NCI-H510A treated with DMSO at 0.1 percent for 48 hours (cell line): ENCODE data around the gene OPA3.
"Not testable (repeated sequence)": the region's sequence is repeated elsewhere in the genome, so short reads cannot be mapped to it uniquely, and the experiment has no call there.

Source experiments
- DNase-seq: peaks from one replicate; lab custom pipeline; 2025; lab: John Stamatoyannopoulos, UW

OPA3 gene

GRCh38 chr19:45522010-45522941 lies 62.3 kb downstream of the OPA3 start:
- no peak for DNase-seq

DNA sequence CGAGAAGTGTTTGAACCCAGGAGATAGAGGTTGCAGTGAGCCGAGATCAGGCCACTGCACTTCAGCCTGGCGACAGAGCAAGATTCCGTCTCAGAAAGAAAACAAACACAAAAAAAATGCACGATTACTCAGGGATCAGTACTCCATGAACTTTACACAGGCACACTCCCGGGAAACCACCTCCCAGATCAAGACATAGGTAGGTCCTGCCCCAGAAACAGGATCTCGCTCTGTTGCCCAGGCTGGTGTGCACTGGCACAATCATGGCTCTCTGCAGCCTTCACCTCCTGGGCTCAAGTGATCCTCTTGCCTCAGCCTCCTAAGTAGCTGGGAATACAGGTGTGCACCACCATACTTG lies 66.2 kb downstream of the OPA3 start:
- no peak for DNase-seq

GRCh38 chr19:45517641-45518468 lies 66.7 kb downstream of the OPA3 start:
- no peak for DNase-seq

DNA sequence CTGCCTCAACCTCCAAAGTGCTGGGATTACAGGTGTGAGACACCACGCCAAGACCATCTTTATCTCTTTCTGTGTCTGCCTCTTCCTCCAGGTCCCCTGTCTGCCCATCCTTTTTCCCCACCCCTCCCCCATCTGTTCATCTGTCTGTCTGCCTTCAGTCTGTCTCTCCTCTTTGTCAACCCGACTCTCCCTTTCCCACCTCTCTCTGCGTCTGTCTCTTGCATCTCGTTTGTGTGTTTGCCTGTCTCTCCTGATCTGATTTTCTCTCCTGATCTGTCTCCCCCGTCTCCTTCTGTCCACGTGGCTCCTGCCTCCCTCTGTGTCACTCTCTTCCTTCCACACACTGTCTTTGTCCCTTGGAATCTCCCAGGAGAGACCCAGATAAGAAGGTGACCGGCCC lies 67.4 kb downstream of the OPA3 start:
- DNase-seq = no peak

- no peak for DNase-seq
Observed at GRCh38 chr19:45515807-45516401, 68.7 kb downstream of the OPA3 start.

DNA sequence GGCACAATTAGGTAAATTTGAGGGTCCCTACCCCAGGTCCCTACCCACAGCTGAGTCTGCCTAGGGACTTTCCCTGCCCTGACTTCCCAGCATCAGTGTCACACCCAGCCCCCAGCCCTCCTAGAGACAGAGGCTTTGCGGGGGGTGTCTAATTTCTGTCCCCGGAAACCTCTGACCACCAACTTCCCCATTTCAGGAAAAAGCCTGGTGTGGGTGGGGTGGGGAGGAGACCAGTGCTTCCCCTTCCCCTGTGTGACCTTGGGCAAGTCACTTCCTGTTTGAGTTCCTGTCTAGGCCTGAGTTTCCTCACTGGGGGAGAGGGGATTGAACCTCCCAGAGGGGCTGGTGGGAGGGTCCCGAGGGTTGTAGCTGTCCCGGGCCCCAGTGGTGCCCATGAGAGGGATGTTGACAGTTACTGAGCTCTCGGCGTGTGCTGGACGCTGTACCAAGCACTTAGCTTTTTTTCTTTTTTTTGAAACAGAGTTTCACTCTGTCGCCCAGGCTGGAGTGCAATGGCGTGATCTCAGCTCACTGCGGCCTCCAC lies 69.4 kb downstream of the OPA3 start:
- no peak for DNase-seq

GRCh38 chr19:45514376-45515051 lies 70.1 kb downstream of the OPA3 start:
- DNase-seq = no peak

DNA sequence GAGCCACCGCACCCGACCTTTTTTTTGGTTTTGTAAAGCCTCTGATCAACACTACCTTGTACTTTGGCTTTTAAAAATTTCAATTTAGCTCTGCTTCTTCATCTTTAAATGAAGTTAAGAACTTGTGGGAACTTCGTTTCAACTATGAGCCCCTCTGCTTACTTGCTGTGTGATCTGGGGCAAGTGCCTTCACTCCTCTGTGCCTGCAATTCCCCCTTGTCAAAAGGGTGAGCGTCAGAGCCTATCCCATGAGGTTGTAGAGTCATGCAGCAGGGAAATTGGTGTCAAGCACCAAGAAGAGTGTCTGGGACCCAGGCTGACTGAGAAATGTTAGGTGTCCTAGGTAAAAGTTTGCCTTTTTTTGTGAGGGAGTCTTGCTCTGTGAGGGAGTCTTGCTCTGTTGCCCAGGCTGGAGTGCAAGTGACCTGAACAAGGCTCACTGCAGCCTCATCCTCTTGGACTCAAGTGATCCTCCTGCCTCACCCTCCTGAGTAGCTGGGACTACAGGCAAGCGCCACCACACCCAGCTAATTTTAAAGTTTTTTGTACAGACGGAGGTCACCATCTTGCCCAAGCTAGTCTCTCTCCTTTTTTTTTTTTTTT lies 71.6 kb downstream of the OPA3 start:
- no peak for DNase-seq

DNA sequence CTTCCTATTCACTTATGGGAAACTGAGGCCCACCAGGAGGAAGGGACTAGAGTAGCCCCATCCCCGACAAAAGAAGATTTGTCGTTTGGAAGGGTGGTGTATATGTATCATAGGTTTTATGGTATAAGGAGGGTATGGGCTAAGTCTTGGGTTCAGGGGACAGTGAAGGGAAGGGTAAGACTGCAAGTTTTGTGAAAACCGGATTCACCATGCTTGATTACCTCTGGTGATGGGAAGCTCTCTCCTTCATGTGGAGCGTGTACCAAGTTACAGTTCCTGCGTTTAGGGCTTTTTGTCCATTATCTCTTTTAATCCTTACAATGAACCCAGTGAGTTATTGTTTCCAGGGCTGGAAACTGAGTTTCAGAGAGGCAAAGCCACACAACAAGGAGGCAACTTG lies 73.5 kb downstream of the OPA3 start:
- no peak for DNase-seq

DNA sequence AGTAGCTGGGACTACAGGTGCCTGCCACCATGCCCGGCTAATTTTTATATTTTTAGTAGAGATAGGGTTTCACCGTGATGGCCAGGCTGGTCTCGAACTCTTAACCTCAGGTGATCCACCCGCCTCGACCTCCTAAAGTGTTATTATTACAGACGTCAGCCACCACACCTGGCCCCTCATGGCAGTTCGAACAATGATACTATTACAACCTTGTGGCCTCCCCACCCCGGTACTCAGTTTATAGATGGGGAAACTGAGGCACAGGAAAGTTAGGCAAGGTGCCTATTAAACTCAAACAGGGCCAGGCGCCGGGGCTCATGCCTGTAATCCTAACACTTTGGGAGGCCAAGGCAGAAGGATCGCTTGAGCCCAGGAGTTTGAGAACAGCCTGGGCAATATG lies 74.2 kb downstream of the OPA3 start:
- not testable (repeated sequence) for DNase-seq

- no peak for DNase-seq
Observed at GRCh38 chr19:45509692-45510015, 74.9 kb downstream of the OPA3 start.

DNA sequence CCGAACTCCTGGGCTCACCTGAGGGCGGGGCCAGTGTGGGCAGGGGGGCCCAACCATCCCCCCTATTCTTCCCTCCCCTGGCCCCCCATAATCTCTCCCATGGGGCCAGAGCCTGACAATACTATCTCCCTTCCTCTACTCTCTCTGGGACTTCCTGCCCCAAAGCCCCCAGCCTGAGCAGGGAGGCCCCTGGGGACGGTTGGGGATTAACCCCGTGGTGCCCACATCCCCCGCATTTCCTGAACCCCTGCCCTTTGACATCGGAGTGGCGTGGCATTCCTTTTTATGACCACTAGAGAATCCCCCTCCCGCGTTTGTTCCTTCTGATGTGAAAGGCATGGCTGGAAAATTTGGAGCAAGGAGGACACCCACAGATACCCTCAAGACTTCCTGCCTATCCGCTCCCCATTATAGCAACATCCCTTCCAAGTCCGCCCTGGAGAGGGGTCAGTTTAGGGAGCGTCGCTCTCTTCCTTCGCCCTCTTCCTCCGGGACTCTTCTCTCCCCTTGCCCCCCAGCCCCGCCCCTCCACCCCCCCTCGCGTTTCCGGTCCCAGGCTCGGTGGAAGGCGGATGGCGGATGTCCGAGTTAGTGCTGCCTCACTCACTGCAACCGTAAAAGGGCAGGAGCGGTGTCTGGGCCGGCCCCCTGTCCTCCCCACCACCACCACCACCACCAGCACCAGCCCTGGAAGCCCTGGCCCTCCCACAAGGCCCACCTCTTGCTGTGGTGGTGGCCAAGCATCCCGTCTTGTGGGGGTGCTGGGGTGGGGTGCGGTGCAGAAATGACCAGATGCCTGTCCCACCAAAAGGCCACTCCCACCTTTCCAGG lies 75.5 kb downstream of the OPA3 start:
- DNase-seq = peak; percentile 64

DNA sequence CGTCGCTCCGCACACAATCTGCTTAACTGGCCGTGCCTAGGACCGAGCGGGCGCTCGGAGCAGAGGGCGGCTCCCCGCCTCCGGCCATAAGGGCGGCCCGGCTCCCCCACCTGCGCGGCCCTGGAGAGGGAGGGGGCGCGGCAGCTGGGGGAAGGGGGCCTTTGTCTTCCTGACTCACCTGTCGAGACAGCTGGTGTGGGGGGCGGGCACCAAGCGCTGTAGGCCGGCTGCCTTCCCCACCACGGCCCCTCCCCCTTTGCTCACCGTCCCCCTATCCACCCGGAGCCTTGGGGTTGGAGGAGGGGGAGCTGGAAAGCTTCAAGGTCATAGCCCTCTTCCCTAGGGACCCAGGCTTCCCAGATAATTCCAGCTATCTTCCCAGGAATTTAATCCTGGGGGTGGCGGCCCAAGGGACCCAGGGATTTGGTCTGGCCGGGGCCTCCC lies 76.2 kb downstream of the OPA3 start:
- DNase-seq = peak; percentile 56

- no peak for DNase-seq
Observed at GRCh38 chr19:45507872-45508416, 76.7 kb downstream of the OPA3 start.

DNA sequence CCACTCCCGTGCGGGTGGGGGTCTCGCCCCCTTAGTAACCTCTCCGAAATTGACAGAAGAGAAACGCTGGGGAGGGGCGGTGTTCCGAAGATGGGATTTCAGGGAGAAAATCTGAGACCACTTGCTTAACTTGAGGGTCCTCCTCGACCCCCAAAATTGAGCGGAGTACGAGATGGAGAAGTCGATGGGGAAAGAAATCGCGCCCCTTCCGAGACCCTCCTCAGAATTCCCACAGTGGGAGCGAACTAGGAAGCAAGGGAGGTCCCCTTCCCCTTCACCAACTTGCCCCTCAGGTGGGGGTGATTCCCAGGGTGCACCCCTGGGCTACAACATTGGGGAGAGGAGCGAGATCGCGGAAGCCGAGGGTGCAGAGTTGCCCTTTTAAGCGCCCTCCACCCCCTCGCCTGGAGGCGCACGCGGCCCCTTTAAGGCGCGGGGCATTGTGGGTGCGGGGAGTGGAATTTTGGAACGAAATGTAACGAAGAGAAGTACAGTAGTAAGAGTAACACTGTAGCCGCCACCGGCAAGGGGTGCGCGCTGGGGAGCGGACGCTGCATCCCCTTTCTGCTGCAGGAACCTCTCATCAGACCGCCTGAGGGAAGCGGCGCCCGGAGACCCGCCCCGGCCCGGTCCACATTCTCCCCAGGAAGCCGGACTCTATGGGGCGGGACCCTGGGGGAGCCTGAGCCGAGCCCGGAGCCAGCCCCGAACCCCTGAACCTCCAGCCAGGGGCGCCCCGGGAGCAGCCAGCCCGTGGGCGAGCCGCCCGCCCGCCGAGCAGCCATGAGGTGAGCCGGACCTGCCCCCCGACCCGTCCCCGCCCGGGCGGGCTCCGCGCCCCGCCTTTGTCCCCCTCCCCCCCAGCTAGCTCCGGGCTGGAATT lies 77.4 kb downstream of the OPA3 start, which contains the start of gene VASP:
VASP (plus strand) TSS at position 491 of the 883 bp plus-strand sequence; CDS start at position 784, 293 bp downstream.
- peak; percentile 60 for DNase-seq

DNA sequence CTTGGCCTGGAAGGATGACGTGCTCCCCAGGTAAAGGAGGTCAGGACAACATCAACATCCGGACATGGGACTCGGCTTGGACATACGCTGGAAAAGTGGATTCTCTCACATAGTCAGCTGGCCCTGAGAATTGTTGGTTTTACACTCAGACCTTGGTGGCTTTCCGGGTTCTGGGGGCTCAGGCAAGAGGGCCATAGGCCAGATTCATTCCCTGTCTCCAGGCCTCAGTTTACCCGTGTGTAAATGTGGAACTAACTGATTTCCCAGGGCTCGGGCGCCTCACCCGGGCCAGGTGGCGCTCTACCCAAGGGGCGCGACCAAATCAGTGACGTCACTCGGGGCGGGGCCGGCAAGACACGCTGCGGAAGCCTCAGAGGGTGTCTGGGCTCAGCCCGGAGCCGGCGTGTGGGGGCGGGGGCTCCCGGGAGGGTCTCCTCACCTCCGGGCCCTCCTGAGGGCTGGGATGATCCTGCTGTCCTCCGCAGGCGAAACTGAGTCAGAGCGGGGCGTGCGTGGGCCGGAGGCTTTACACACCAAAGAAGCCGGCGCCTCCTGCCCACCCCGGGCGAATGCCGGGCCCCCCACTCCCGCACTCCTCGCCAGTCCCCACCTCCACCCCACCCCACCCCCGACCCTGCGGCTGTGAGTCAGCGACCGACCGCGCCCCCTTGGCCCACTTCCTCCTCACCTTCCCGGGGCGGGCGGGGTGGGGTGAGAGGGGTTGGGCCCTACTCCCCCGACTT lies 78.2 kb downstream of the OPA3 start:
- peak; percentile 85 for DNase-seq

DNA sequence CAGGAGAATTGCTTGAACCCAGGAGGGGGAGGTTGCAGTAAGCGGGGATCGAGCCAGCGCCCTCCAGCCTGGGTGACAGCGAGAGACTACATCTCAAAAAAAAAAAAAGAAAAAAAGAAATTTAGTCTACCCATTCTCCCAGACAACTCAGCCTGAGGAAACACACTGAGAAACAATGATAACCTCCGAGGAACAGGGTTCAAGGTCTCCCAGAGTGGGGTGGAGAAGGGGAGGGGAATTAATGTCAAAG lies 78.7 kb downstream of the OPA3 start:
- DNase-seq = no peak

DNA sequence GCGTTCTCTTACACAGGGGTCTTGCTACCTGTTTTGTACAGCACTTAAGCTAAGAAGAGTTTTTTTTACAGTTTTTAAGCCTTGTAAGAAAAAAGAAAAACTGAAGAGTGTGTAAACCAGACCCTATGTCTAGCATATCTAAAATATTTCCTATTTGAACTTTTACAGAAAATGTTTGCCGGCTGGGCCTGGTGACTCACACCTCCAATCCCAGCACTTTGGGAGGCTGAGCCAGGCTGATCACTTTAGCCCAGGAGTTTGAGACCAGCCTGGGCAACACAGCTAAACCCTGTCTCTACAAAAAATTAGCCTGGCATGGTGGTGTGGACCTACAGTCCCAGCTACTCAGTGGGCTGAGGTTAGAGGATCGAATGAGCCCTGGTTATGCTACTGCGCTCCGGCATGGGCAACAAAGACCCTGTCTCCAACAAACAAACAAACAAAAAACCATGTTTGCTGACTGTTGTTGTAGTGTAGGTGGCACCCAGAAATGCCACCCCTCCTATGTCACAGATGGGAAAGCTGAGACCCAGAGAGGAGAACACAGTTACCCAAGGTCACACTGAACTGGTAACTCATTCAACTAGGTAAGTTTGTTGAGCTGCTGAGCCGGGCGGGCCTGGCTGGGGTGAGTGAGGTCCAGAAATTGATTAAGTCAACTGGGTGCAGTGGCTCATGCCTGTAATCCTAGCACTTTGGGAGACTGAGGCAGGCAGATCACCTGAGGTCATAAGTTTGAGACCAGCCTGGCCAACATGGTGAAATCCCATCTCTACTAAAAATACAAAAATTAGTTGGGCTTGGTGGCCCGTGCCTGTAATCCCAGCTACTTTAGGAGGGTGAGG lies 79.2 kb downstream of the OPA3 start:
- DNase-seq = no peak
